ENCODE results near the gene ADK. TPM values are rescaled to one million over a fixed set of nuclear protein-coding genes. Genes with fewer than 3 reads are reported as not detected.

The ADK gene
- total RNA-seq, 2 experiments from 2014 or later, result 26.4 to 31.1 TPM

DNA sequence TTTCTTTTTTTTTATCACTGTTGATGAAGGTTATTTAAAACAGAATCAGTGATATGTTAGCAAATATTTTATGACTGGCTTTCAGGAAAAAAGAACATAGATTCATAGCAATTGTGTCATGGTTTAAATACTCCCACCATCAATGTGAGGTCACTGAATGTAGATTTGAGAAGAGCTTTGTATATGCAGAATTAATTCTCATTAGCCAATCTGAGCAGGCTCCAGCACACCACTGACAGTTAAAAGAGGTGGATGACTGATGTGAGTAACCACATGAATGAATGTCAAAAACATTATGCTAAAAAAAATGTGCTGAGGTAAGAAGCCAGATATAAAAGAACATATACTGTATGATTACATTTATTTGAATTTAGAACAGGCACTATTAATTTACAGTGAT is 500.5 kb downstream of the ADK start:
- CTCF ChIA-PET (ENCODE audit: unreplicated experiment), result no interaction called here

DNA sequence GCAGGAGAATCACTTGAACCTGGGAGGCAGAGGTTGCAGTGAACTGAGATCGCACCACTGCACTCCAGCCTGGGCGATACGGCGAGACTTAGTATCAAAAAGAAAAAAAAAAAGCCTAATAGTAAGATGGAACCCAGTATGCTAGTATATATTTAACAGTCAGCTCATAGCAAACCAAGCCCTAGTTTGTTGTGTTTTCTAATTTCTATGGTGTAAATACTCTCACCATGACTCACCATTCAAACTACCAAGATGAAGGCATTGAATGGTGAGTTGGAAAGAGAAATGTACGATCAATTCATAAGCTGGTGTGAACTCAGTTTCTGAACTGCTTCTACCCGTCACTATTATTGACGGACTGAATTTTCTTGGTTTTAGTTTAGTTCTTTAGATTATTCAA is 501.6 kb downstream of the ADK start:
- intact Hi-C loops (cut with micrococcal nuclease; ENCODE audit: unreplicated experiment), result no loop called here
- Histone ChIP-seq H3K79me2 (ENCODE audit: insufficient read depth, low read depth, low read length) (no peaks in the 10 kb centered on the region), H4K20me1 (ENCODE audit: insufficient read depth, low read length) (no peaks in the 10 kb centered on the region), H3K4me2 (ENCODE audit: low read length) (no peak overlapping the region), H3K9me3 (ENCODE audit: low read length) (no peaks in the 10 kb centered on the region), H2AFZ (ENCODE audit: low read length) (no peak overlapping the region), H3K36me3 (ENCODE audit: insufficient read depth, low read length) (no peaks in the 10 kb centered on the region), H3K4me3 (ENCODE audit: low read depth, low read length, poor library complexity, severe bottlenecking) (no peak overlapping the region), H3K9me2 (ENCODE audit: insufficient read depth, low read length) (no peaks in the 10 kb centered on the region), H3K4me1 (ENCODE audit: insufficient read depth, low read length, poor library complexity, severe bottlenecking) (peaks cover 8% of the 10 kb centered on the region), H3K27ac (ENCODE audit: low read depth, low read length, poor library complexity, severe bottlenecking) (no peak overlapping the region)
- POLR2A ChIA-PET, result interaction anchor here (1.1 kb wide), 1 partner anchor 15 kb away, joined by 3 read pairs; no protein-coding TSS in a partner anchor
- TF ChIP-seq EZH2phosphoT487 (IDR thresholded peaks at IDR 0.05; ENCODE audit: borderline replicate concordance, low read depth, low read length), result no peak
- TF ChIP-seq, protein P1, sequence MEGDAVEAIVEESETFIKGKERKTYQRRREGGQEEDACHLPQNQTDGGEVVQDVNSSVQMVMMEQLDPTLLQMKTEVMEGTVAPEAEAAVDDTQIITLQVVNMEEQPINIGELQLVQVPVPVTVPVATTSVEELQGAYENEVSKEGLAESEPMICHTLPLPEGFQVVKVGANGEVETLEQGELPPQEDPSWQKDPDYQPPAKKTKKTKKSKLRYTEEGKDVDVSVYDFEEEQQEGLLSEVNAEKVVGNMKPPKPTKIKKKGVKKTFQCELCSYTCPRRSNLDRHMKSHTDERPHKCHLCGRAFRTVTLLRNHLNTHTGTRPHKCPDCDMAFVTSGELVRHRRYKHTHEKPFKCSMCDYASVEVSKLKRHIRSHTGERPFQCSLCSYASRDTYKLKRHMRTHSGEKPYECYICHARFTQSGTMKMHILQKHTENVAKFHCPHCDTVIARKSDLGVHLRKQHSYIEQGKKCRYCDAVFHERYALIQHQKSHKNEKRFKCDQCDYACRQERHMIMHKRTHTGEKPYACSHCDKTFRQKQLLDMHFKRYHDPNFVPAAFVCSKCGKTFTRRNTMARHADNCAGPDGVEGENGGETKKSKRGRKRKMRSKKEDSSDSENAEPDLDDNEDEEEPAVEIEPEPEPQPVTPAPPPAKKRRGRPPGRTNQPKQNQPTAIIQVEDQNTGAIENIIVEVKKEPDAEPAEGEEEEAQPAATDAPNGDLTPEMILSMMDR (conservative IDR thresholded peaks at IDR 0.05; ENCODE audit: low read length), result no peak
- no TSS peak for BruUV-seq (replicated peaks)
- CTCF ChIA-PET (ENCODE audit: unreplicated experiment), result interaction anchor here (0.5 kb wide), 1 partner anchor 423 kb away, joined by 3 read pairs; no protein-coding TSS in a partner anchor
- DNase-seq (ENCODE audit: low spot score), result no peak

More for the DNA sequence above, 500.5 kb downstream of the ADK start:
- intact Hi-C loops (cut with micrococcal nuclease; ENCODE audit: unreplicated experiment), result no loop called here
- POLR2A ChIA-PET, result interaction anchor here (1.1 kb wide), 1 partner anchor 44 kb away, joined by 4 read pairs; no protein-coding TSS in a partner anchor
- no peak for TF ChIP-seq EZH2phosphoT487 (IDR thresholded peaks at IDR 0.05; ENCODE audit: borderline replicate concordance, low read depth, low read length)
- TF ChIP-seq, protein P1 (conservative IDR thresholded peaks at IDR 0.05; ENCODE audit: low read length), result no peak
- Histone ChIP-seq H3K4me3 (ENCODE audit: low read depth, low read length, poor library complexity, severe bottlenecking) (no peak overlapping the region), H3K36me3 (ENCODE audit: insufficient read depth, low read length) (no peaks in the 10 kb centered on the region), H4K20me1 (ENCODE audit: insufficient read depth, low read length) (no peaks in the 10 kb centered on the region), H3K27ac (ENCODE audit: low read depth, low read length, poor library complexity, severe bottlenecking) (no peak overlapping the region), H3K79me2 (ENCODE audit: insufficient read depth, low read depth, low read length) (no peaks in the 10 kb centered on the region), H2AFZ (ENCODE audit: low read length) (no peak overlapping the region), H3K4me1 (ENCODE audit: insufficient read depth, low read length, poor library complexity, severe bottlenecking) (peaks cover 8% of the 10 kb centered on the region), H3K4me2 (ENCODE audit: low read length) (no peak overlapping the region), H3K9me3 (ENCODE audit: low read length) (no peaks in the 10 kb centered on the region), H3K9me2 (ENCODE audit: insufficient read depth, low read length) (no peaks in the 10 kb centered on the region)
- DNase-seq (ENCODE audit: low spot score), result no peak
- BruUV-seq (replicated peaks), result no TSS peak

GRCh38 chr10:74658511-74658910 is 507.5 kb downstream of the ADK start:
- no peak overlapping the region for H3K4me2 ChIP-seq (ENCODE audit: low read length)
- intact Hi-C loops (cut with micrococcal nuclease; ENCODE audit: unreplicated experiment), result no loop called here
- BruUV-seq (replicated peaks), result no TSS peak
- H4K20me1 ChIP-seq (ENCODE audit: insufficient read depth, low read length), result no peaks in the 10 kb centered on the region
- H3K36me3 ChIP-seq (ENCODE audit: insufficient read depth, low read length), result no peaks in the 10 kb centered on the region
- no peak for DNase-seq (ENCODE audit: low spot score)
- H3K79me2 ChIP-seq (ENCODE audit: insufficient read depth, low read depth, low read length), result no peaks in the 10 kb centered on the region
- no peaks in the 10 kb centered on the region for H3K9me3 ChIP-seq (ENCODE audit: low read length)
- H3K4me1 ChIP-seq (ENCODE audit: insufficient read depth, low read length, poor library complexity, severe bottlenecking), result no peaks in the 10 kb centered on the region
- no peak overlapping the region for H3K4me3 ChIP-seq (ENCODE audit: low read depth, low read length, poor library complexity, severe bottlenecking)
- H3K27ac ChIP-seq (ENCODE audit: low read depth, low read length, poor library complexity, severe bottlenecking), result no peak overlapping the region
- TF ChIP-seq EZH2phosphoT487 (IDR thresholded peaks at IDR 0.05; ENCODE audit: borderline replicate concordance, low read depth, low read length), result no peak
- TF ChIP-seq, protein P1 (conservative IDR thresholded peaks at IDR 0.05; ENCODE audit: low read length), result no peak
- H3K9me2 ChIP-seq (ENCODE audit: insufficient read depth, low read length), result no peaks in the 10 kb centered on the region
- H2AFZ ChIP-seq (ENCODE audit: low read length), result no peak overlapping the region
- CTCF ChIA-PET (ENCODE audit: unreplicated experiment), result no interaction called here
- POLR2A ChIA-PET, result interaction anchor here (0.5 to 1.0 kb wide), 2 partner anchors 8 to 412 kb away, joined by 5 read pairs; no protein-coding TSS in a partner anchor

Measured in OCI-LY7 (cell line).